ENCODE measurements around the gene LIMS1.

GRCh38 chr2:108637304-108637669, 103.0 kb downstream of the LIMS1 start:
- TF ChIP-seq, protein P1, sequence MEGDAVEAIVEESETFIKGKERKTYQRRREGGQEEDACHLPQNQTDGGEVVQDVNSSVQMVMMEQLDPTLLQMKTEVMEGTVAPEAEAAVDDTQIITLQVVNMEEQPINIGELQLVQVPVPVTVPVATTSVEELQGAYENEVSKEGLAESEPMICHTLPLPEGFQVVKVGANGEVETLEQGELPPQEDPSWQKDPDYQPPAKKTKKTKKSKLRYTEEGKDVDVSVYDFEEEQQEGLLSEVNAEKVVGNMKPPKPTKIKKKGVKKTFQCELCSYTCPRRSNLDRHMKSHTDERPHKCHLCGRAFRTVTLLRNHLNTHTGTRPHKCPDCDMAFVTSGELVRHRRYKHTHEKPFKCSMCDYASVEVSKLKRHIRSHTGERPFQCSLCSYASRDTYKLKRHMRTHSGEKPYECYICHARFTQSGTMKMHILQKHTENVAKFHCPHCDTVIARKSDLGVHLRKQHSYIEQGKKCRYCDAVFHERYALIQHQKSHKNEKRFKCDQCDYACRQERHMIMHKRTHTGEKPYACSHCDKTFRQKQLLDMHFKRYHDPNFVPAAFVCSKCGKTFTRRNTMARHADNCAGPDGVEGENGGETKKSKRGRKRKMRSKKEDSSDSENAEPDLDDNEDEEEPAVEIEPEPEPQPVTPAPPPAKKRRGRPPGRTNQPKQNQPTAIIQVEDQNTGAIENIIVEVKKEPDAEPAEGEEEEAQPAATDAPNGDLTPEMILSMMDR (conservative IDR thresholded peaks at IDR 0.05 in 1 of 2, IDR thresholded peaks at IDR 0.05 in 1 of 2; ENCODE audit: extremely low read depth in 1 of 2, insufficient read depth in 1 of 2, low read depth in 1 of 2, low read length in 2 of 2): no peak
- TF ChIP-seq EZH2 (IDR thresholded peaks at IDR 0.05; ENCODE audit: borderline replicate concordance, low read length): no peak

All from mammary epithelial cell (primary cell).